ENCODE results near the gene FNDC5. TPM values are rescaled to one million over a fixed set of nuclear protein-coding genes. Genes with fewer than 3 reads are reported as not detected.

Gene FNDC5
- total and polyA plus RNA-seq, 10 of the 15 experiments (the other 5 are each of a cell fraction or from before 2014, with no cell fraction given): 0.01 to 0.29 (median 0.19) TPM; not detected in 4

GRCh38 chr1:32884032-32884372 is 13.3 kb upstream of the FNDC5 start (continued):
- TF ChIP-seq REST (IDR thresholded peaks at IDR 0.05; ENCODE audit: low read depth, low read length) (no peak), BACH1 (IDR thresholded peaks at IDR 0.05; ENCODE audit: borderline replicate concordance) (no peak), BRCA1 (IDR thresholded peaks at IDR 0.05; ENCODE audit: low read depth, low read length) (no peak), RFX5 (IDR thresholded peaks at IDR 0.05; ENCODE audit: low read depth, low read length) (no peak), RB1 (IDR thresholded peaks at IDR 0.05; ENCODE audit: borderline replicate concordance) (no peak)

GRCh38 chr1:32883338-32884031 is 12.8 kb upstream of the FNDC5 start:
- intact Hi-C loops (cut with micrococcal nuclease; ENCODE audit: unreplicated experiment): no loop called here
- SMC1A ChIA-PET (ENCODE audit: uncharacterized antibody, unreplicated experiment): no interaction called here
- TF ChIP-seq SRF (IDR thresholded peaks at IDR 0.05; ENCODE audit: low read depth in 2 of 2, low read length in 2 of 2) (no peak), NFYB (IDR thresholded peaks at IDR 0.05; ENCODE audit: insufficient read depth, low read depth, low read length) (no peak), SREBF1 (IDR thresholded peaks at IDR 0.05; ENCODE audit: low read length) (no peak), CEBPB (IDR thresholded peaks at IDR 0.05; ENCODE audit: borderline replicate concordance in 1 of 2, low read depth in 2 of 2, low read length in 2 of 2) (no peak), SMAD5 (IDR thresholded peaks at IDR 0.05; ENCODE audit: low read depth) (no peak), ZSCAN29 (IDR thresholded peaks at IDR 0.05) (no peak), RB1 (IDR thresholded peaks at IDR 0.05; ENCODE audit: borderline replicate concordance) (no peak)
- TF ChIP-seq, protein P1, sequence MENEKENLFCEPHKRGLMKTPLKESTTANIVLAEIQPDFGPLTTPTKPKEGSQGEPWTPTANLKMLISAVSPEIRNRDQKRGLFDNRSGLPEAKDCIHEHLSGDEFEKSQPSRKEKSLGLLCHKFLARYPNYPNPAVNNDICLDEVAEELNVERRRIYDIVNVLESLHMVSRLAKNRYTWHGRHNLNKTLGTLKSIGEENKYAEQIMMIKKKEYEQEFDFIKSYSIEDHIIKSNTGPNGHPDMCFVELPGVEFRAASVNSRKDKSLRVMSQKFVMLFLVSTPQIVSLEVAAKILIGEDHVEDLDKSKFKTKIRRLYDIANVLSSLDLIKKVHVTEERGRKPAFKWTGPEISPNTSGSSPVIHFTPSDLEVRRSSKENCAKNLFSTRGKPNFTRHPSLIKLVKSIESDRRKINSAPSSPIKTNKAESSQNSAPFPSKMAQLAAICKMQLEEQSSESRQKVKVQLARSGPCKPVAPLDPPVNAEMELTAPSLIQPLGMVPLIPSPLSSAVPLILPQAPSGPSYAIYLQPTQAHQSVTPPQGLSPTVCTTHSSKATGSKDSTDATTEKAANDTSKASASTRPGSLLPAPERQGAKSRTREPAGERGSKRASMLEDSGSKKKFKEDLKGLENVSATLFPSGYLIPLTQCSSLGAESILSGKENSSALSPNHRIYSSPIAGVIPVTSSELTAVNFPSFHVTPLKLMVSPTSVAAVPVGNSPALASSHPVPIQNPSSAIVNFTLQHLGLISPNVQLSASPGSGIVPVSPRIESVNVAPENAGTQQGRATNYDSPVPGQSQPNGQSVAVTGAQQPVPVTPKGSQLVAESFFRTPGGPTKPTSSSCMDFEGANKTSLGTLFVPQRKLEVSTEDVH (IDR thresholded peaks at IDR 0.05; ENCODE audit: low read depth, partially characterized antibody): no peak
- TF ChIP-seq, protein P2, sequence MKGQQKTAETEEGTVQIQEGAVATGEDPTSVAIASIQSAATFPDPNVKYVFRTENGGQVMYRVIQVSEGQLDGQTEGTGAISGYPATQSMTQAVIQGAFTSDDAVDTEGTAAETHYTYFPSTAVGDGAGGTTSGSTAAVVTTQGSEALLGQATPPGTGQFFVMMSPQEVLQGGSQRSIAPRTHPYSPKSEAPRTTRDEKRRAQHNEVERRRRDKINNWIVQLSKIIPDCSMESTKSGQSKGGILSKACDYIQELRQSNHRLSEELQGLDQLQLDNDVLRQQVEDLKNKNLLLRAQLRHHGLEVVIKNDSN (IDR thresholded peaks at IDR 0.05; ENCODE audit: borderline replicate concordance, extremely low read length, insufficient read depth, low read depth, low read length): no peak

More at GRCh38 chr1:32883338-32884031, 12.8 kb upstream of the FNDC5 start:
- Histone ChIP-seq H3K9ac (ENCODE audit: control insufficient read depth, insufficient read depth, low read length) (no peak overlapping the region), H2AFZ (ENCODE audit: control insufficient read depth, low read depth, low read length) (no peak overlapping the region), H3K27ac (ENCODE audit: control insufficient read depth, insufficient read depth) (no peak overlapping the region), H3K4me1 (ENCODE audit: control insufficient read depth, insufficient read depth, low read length) (no peaks in the 10 kb centered on the region), H3K9me3 (replicated peaks; ENCODE audit: control insufficient read depth, insufficient read depth, low read length) (no peaks in the 10 kb centered on the region), H3K4me3 (no peak overlapping the region), H4K20me1 (ENCODE audit: control insufficient read depth, insufficient read depth) (no peaks in the 10 kb centered on the region), H3K36me3 (ENCODE audit: control insufficient read depth in 2 of 2, insufficient read depth in 2 of 2, low read length in 1 of 2) (no peaks in the 10 kb centered on the region), H3K79me2 (ENCODE audit: control insufficient read depth, insufficient read depth, low read length) (no peaks in the 10 kb centered on the region), H3K27me3 (replicated peaks in 1 of 2; ENCODE audit: control insufficient read depth in 2 of 2, insufficient read depth in 2 of 2, low read length in 1 of 2) (peaks cover 3 to 6% of the 10 kb centered on the region in 2 experiments; a peak in 3 of 4 replicates), H3K4me2 (ENCODE audit: control insufficient read depth, insufficient read depth) (no peak overlapping the region)
- WGBS (ENCODE audit: insufficient coverage, insufficient replicate concordance, low lambda C conversion rate, missing lambda C conversion rate): 21% methylated on average over 7 of the region's 7 CpGs
- ChIA-PET RAD21 (ENCODE audit: unreplicated experiment) (no interaction called here), POLR2A (no interaction called here), CTCF (no interaction called here)
- BruUV-seq (replicated peaks): no TSS peak
- DNase-seq (ENCODE audit: low read depth, low spot score) (no peak), FAIRE-seq (no peak), ATAC-seq (no peak)
- in situ Hi-C loops (cut with MboI): no loop called here

Data from GM12878 (cell line).